Measurements from ENCODE around the gene ARRB1. TPM values are rescaled to one million over a fixed set of nuclear protein-coding genes. Genes with fewer than 3 reads are reported as not detected.

Gene ARRB1
- total and polyA plus RNA-seq, 7 donors, result 3.6 to 17.3 (median 7.4) TPM

DNA sequence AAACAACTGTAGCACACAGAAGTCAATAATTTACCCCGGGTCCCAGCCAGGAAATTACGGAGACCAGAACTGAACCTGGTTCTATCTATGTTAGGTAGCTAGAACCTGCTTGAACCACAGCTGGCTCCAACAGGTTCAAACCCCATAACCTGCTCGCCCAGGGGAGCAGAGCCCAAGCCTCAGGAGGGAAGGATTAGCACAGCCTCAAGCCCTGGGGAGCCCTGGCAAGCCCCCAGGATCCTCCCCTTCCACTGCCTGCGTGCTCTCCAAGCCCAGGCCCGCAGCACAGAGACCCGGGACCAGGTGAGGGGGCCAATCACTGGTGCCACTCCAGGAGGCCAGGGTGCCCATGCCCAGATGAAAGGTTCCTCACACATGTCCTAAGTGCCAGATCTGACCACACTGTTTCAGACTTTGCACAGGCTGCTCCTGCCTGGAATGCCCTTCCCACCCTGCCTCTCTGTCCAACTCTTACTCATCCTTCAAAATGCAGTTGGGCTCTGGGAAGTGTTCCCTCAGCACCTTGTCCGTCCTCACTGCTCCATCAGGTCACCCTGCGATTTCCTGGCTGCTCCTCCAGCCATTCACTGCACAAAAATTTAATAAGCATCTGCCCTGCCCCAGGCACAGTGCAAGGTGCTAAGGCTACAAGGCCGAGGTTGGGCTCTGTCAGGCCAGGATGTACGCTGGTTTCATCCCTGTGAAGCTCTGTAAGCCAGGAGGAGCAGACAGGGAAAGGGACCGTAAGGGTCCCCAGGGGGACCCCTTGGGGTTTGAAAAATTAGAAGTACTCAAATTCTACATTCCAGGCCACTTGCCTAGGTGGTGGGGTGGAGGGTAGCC is 32.2 kb downstream of the ARRB1 start:
- ATAC-seq, result no peak
- WGBS, 3 donors, result 76 to 84% (median 81%) methylated on average over 11 of the region's 11 CpGs

GRCh38 chr11:75317446-75318122 is 33.9 kb downstream of the ARRB1 start:
- no peak overlapping the region for H3K27ac ChIP-seq
- peaks cover 26% of the 10 kb centered on the region for H3K4me1 ChIP-seq
- intact Hi-C loops (cut with DNase I), result no loop called here
- no peak for ATAC-seq
- no peaks in the 10 kb centered on the region for H3K9me3 ChIP-seq
- H3K4me3 ChIP-seq, result no peak overlapping the region
- TF ChIP-seq CTCF (IDR thresholded peaks at IDR 0.05), result no peak
- 62 to 65% (median 63%) methylated on average over 12 of the region's 12 CpGs for WGBS, 3 donors
- no peaks in the 10 kb centered on the region for H3K27me3 ChIP-seq (ENCODE audit: insufficient read depth in 3 of 3, low read length in 2 of 3)
- no peaks in the 10 kb centered on the region for H3K36me3 ChIP-seq (ENCODE audit: insufficient read depth in 1 of 2, low read depth in 1 of 2)
- peak in 1 of 2 donors; percentile 50 for DNase-seq

More for the DNA sequence above, 32.2 kb downstream of the ARRB1 start:
- no peaks in the 10 kb centered on the region for H3K27me3 ChIP-seq (ENCODE audit: insufficient read depth in 3 of 3, low read length in 2 of 3)
- H3K27ac ChIP-seq, result no peak overlapping the region
- TF ChIP-seq CTCF (IDR thresholded peaks at IDR 0.05), result no peak
- no peak overlapping the region for H3K4me3 ChIP-seq
- H3K9me3 ChIP-seq, result no peaks in the 10 kb centered on the region
- peaks cover 9% of the 10 kb centered on the region for H3K4me1 ChIP-seq
- DNase-seq, result peak in 1 of 2 donors; percentile 32
- no peaks in the 10 kb centered on the region for H3K36me3 ChIP-seq (ENCODE audit: insufficient read depth in 1 of 2, low read depth in 1 of 2)
- intact Hi-C loops (cut with DNase I), result loop anchor here in 1 of 2 donors (1.0 kb wide), 1 partner anchor 43 kb away; no protein-coding TSS in a partner anchor

DNA sequence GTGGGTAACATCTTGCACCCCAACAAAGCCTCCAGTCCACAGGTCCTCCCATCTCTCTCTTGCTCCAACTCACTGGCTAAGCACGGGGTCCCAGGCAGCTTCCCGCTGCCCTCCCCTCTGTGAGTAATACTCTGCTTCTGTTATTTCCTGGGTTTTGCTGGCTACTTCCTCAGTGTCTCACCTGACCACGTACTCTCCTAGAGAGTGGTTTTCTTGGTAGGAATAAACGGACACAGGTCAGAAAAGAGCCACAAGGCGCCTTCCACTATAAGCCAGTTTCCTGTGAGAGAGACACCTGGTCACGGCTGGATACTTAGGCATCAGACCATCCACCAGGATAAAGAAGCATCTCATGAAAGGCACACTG is 36.0 kb downstream of the ARRB1 start:
- Histone ChIP-seq H3K27ac (no peak overlapping the region), H3K27me3 (ENCODE audit: insufficient read depth in 3 of 3, low read length in 2 of 3) (no peaks in the 10 kb centered on the region), H3K9me3 (no peaks in the 10 kb centered on the region), H3K4me3 (no peak overlapping the region), H3K36me3 (ENCODE audit: insufficient read depth in 1 of 2, low read depth in 1 of 2) (no peaks in the 10 kb centered on the region), H3K4me1 (peaks cover 34% of the 10 kb centered on the region)
- ATAC-seq, result no peak
- no peak for TF ChIP-seq CTCF (IDR thresholded peaks at IDR 0.05)
- peak in 1 of 2 donors; percentile 10 for DNase-seq
- intact Hi-C loops (cut with DNase I), result no loop called here
- 80 to 88% (median 85%) methylated on average over 6 of the region's 6 CpGs for WGBS, 3 donors

GRCh38 chr11:75314771-75315438 is 36.6 kb downstream of the ARRB1 start:
- no peaks in the 10 kb centered on the region for H3K9me3 ChIP-seq
- DNase-seq (peak in 1 of 2 donors; percentile 47), ATAC-seq (no peak)
- intact Hi-C loops (cut with DNase I), result no loop called here
- TF ChIP-seq CTCF (IDR thresholded peaks at IDR 0.05), result no peak
- peaks cover 31% of the 10 kb centered on the region for H3K4me1 ChIP-seq
- H3K4me3 ChIP-seq, result no peak overlapping the region
- WGBS, 3 donors, result 82 to 93% (median 83%) methylated on average over 16 of the region's 16 CpGs
- H3K27ac ChIP-seq, result no peak overlapping the region
- H3K36me3 ChIP-seq (ENCODE audit: insufficient read depth in 1 of 2, low read depth in 1 of 2), result no peaks in the 10 kb centered on the region
- H3K27me3 ChIP-seq (ENCODE audit: insufficient read depth in 3 of 3, low read length in 2 of 3), result no peaks in the 10 kb centered on the region

All from psoas muscle (tissue), 8 donors.